NB4 (cell line): ENCODE data around the gene LTF.
"Not testable (repeated sequence)": the region's sequence is repeated elsewhere in the genome, so short reads cannot be mapped to it uniquely, and the experiment has no call there.

Experiments used
- DNase-seq: peaks from one replicate; pipeline ENCODE4 v3.0.0; 2010; ENCODE audit warnings: low read depth
- H3K4me3 ChIP-seq: one replicate; pipeline ENCODE4 v1.5.1; 2011; ENCODE audit warnings: mild to moderate bottlenecking, low read depth, low read length, moderate library complexity
- MYC ChIP-seq: IDR thresholded peaks from 2 replicates; pipeline ENCODE4 v1.6.1; 2011; ENCODE audit warnings: low read depth, low read length
- POLR2A ChIP-seq: IDR thresholded peaks from 2 replicates; pipeline ENCODE4 v1.6.1; 2011; ENCODE audit warnings: mild to moderate bottlenecking; ENCODE audit not compliant: insufficient read length; ENCODE audit errors: extremely low read depth
- TF ChIP-seq, protein P1 (sequence below): IDR thresholded peaks from 2 replicates; pipeline ENCODE4 v1.6.1; 2011; ENCODE audit warnings: low read depth, low read length
- TF ChIP-seq, protein P2 (sequence below): IDR thresholded peaks from one replicate; pipeline ENCODE4 v1.5.1; 2012; ENCODE audit warnings: low read depth, low read length

The LTF gene

DNA sequence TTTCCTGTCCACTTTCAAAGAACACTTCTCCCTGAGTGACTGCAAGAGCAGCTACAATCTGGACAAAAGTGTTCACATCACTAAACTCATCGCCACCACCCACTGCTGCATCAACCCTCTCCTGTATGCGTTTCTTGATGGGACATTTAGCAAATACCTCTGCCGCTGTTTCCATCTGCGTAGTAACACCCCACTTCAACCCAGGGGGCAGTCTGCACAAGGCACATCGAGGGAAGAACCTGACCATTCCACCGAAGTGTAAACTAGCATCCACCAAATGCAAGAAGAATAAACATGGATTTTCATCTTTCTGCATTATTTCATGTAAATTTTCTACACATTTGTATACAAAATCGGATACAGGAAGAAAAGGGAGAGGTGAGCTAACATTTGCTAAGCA lies 55.9 kb downstream of the LTF start:
- DNase-seq, result no peak
- H3K4me3 ChIP-seq, result no peak overlapping the region
- no peak for TF ChIP-seq POLR2A
- no peak for TF ChIP-seq MYC
- TF ChIP-seq, protein P1, sequence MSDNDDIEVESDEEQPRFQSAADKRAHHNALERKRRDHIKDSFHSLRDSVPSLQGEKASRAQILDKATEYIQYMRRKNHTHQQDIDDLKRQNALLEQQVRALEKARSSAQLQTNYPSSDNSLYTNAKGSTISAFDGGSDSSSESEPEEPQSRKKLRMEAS, result no peak
- TF ChIP-seq, protein P2, sequence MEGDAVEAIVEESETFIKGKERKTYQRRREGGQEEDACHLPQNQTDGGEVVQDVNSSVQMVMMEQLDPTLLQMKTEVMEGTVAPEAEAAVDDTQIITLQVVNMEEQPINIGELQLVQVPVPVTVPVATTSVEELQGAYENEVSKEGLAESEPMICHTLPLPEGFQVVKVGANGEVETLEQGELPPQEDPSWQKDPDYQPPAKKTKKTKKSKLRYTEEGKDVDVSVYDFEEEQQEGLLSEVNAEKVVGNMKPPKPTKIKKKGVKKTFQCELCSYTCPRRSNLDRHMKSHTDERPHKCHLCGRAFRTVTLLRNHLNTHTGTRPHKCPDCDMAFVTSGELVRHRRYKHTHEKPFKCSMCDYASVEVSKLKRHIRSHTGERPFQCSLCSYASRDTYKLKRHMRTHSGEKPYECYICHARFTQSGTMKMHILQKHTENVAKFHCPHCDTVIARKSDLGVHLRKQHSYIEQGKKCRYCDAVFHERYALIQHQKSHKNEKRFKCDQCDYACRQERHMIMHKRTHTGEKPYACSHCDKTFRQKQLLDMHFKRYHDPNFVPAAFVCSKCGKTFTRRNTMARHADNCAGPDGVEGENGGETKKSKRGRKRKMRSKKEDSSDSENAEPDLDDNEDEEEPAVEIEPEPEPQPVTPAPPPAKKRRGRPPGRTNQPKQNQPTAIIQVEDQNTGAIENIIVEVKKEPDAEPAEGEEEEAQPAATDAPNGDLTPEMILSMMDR, result no peak

GRCh38 chr3:46407970-46408369 lies 56.7 kb downstream of the LTF start:
- H3K4me3 ChIP-seq, result peak overlapping the region; percentile 6
- TF ChIP-seq, protein P1, result no peak
- TF ChIP-seq, protein P2, result no peak
- no peak for TF ChIP-seq POLR2A
- no peak for TF ChIP-seq MYC
- DNase-seq, result no peak

DNA sequence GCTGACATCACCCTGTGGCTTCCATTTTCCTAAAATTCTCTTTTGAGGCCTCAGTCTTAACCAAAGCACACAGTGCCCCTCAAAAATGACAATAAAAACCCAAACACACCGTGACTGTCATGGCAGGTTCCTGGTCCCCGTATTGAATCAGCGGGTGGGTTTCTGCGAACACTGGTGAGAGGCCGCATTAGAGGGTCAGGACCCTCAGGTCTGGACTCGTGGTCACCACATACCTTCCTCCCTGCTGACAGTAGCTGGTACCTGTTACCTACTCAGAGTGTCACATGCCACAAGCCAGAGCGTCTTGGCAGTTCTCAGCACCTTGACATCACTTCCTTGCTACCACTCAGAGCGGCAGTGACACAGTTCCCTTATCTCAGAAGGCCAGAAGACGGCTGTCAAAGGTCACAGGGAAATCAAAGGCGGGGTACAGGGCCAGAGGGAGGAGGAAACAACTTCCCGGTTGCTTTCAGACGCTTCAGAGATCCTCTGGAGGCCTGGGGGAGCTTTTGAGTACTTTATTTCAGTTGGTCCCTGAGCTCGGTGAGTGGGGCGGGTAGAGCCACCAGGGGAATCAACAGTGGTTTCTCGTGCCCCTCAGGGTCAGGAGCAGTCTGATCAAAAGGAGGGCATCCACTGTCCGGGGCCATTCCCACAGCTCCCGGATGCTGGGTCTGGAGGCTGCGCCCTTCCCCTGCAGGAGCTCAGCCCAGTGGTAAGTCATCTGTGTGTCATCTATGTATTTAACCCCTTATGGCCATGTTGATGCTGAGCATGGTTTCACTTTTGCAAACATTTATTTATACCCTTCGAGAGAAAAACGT lies 57.7 kb downstream of the LTF start, which contains the start of the genes CCR5AS and CCRL2:
Gene CCR5AS, minus strand, starts transcription at position 279 of the 824 bp plus-strand sequence.
Gene CCRL2, plus strand, starts transcription at position 472 of the 824 bp plus-strand sequence. CDS start 821 bp downstream, outside the sequence.
- TF ChIP-seq POLR2A (no peak), MYC (0 out of 2 replicates have a peak, but pooled peaks have one; percentile 56)
- TF ChIP-seq, protein P1, result peak; percentile 51
- TF ChIP-seq, protein P2, result no peak
- peak; percentile 85 for DNase-seq
- H3K4me3 ChIP-seq, result peak within 1 kb of the TSS; percentile 6

- peak; percentile 42 for DNase-seq
- H3K4me3 ChIP-seq, result no peak overlapping the region
Observed at GRCh38 chr3:46406443-46406787, 58.3 kb downstream of the LTF start.

DNA sequence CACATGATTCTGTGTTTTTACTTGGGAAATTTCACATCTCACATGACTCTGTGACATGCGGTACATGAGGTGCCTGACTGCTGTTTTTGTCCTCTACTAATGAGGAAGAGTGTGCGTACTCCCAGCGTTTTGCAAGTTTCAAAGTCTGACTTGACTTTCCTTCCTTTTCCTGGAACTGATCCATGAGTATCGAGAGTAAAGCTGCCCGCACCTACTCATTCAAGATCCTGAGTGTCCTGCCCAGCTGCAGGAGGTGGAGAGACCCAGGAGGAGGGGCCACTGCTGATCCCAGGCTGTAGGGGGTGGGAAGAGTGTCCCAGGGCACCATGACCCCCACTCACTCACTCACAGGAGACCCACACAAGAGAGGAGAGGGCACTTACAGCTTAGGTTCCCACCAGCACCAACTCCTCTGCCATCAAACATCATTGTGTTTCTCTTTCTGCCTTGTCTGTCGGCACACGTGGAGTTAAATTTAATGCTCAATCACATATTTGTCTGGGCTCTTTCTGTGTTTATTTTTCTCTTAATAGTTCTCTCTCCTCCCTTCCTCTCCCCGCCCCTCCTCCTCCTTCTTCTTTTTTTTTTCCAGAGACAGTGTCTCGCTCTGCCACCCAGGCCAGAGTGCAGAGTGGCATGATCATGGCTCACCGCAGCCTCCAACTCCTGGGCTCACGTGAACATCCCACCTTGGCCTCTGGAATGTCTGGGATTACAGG lies 59.2 kb downstream of the LTF start:
- no peak overlapping the region for H3K4me3 ChIP-seq
- TF ChIP-seq, protein P1, result no peak
- TF ChIP-seq MYC (no peak), POLR2A (no peak)
- TF ChIP-seq, protein P2, result no peak
- DNase-seq, result no peak

More at GRCh38 chr3:46406443-46406787, 58.3 kb downstream of the LTF start:
- no peak for TF ChIP-seq POLR2A
- TF ChIP-seq, protein P2, result no peak
- no peak for TF ChIP-seq MYC
- TF ChIP-seq, protein P1, result no peak

- not testable (repeated sequence) for H3K4me3 ChIP-seq
Observed at GRCh38 chr3:46402902-46403301, 61.8 kb downstream of the LTF start.

More at GRCh38 chr3:46402902-46403301, 61.8 kb downstream of the LTF start:
- not testable (repeated sequence) for DNase-seq
